NCI-H82 treated with DMSO at 0.1 percent for 48 hours (cell line): ENCODE measurements around the gene PRKCA.

Experiments
- DNase-seq: peaks from one replicate; lab custom pipeline; 2025; ENCODE audit not compliant: unreplicated experiment; lab: John Stamatoyannopoulos, UW

PRKCA gene

GRCh38 chr17:66814570-66814969 is 512.2 kb downstream of the PRKCA start:
- no peak for DNase-seq

- no peak for DNase-seq
These were observed 515.3 kb downstream of the PRKCA start for GRCh38 chr17:66817750-66818149.

- no peak for DNase-seq
These were observed 517.1 kb downstream of the PRKCA start for GRCh38 chr17:66819466-66819865.

GRCh38 chr17:66822009-66822408 is 519.6 kb downstream of the PRKCA start:
- no peak for DNase-seq

GRCh38 chr17:66826856-66827255 is 524.4 kb downstream of the PRKCA start:
- no peak for DNase-seq

GRCh38 chr17:66829386-66829864 is 527.0 kb downstream of the PRKCA start:
- peak; percentile 73 for DNase-seq

- peak; percentile 68 for DNase-seq
These were observed 527.5 kb downstream of the PRKCA start for GRCh38 chr17:66829883-66830282.

GRCh38 chr17:66830451-66830850 is 528.0 kb downstream of the PRKCA start:
- no peak for DNase-seq

- DNase-seq = no peak
These were observed 529.2 kb downstream of the PRKCA start for GRCh38 chr17:66831383-66832210.

GRCh38 chr17:66833201-66833600 is 530.8 kb downstream of the PRKCA start:
- no peak for DNase-seq

GRCh38 chr17:66834426-66834918 is 532.1 kb downstream of the PRKCA start:
- DNase-seq = no peak

- DNase-seq = no peak
These were observed 532.6 kb downstream of the PRKCA start, which contains the start of gene CACNG5 for GRCh38 chr17:66834919-66835454. Gene CACNG5 (plus strand): TSS chr17:66835117. CDS start chr17:66877333, 42,216 bp downstream.

GRCh38 chr17:66835476-66835875 is 533.1 kb downstream of the PRKCA start:
- DNase-seq = peak; percentile 55

- DNase-seq = no peak
These were observed 533.9 kb downstream of the PRKCA start for GRCh38 chr17:66836063-66837005.

GRCh38 chr17:66837226-66837625 is 534.8 kb downstream of the PRKCA start:
- DNase-seq = no peak

GRCh38 chr17:66837885-66838665 is 535.7 kb downstream of the PRKCA start:
- no peak for DNase-seq

- no peak for DNase-seq
These were observed 537.2 kb downstream of the PRKCA start for GRCh38 chr17:66839616-66840015.

GRCh38 chr17:66840061-66840460 is 537.6 kb downstream of the PRKCA start:
- DNase-seq = no peak

GRCh38 chr17:66841328-66841727 is 538.9 kb downstream of the PRKCA start:
- no peak for DNase-seq

- no peak for DNase-seq
These were observed 539.3 kb downstream of the PRKCA start for GRCh38 chr17:66841744-66842143.
